HT1080 (cell line): ENCODE results near the gene DLX6. TPM values are rescaled to one million over a fixed set of nuclear protein-coding genes. Genes with fewer than 3 reads are reported as not detected.

Experiments used
- DNase-seq: peaks from one replicate; pipeline ENCODE4 v3.0.0-alpha.2; 2015; ENCODE audit warnings: low read depth
- total RNA-seq: library from RNA; depleted of rRNA; stranded (reverse); fragments of >200 nt; shearing (Covaris generic); gene quantifications from 2 replicates; pipeline ENCODE4 v1.2.3, GENCODE V29; 2014

Gene DLX6
- total RNA-seq, 1 experiment from 2014 or later = 0.45 TPM

DNA sequence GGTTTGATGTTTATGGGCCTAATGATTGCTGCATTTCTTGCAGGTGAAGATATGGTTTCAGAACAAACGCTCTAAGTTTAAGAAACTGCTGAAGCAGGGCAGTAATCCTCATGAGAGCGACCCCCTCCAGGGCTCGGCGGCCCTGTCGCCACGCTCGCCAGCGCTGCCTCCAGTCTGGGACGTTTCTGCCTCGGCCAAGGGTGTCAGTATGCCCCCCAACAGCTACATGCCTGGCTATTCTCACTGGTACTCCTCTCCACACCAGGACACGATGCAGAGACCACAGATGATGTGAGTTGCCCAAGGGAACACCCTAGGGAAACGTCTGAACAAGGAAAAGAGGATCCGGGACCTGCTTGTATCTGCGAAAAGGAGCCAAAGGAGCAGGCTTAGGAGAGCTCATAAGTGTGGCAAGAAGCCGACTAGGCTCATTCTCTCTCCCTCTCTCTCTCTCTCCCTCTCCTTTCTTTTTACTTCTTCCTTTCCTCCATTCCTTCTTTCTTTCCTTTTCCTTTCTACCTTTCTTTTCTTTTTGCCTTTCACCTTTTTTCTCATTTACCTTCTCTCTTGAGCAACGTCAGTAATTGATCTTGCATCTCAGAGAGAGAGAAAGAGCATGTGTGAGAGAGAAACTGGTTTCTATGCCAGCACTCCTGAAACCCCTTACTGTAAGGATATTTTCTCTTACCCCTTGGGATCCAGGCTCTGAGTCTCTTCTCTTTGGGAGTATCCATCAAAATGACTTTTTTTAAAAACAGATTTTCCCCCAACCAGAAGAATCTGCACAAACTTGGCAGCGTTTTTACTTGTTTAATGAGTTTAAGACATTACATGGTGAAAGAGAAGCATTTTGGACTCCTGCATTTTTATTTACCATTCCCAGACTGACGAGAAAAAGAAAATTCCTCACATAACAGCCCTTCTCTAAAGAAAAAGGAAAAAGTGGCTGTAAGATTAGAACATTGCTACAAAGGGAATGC, 4.7 kb downstream of the DLX6 start:
- DNase-seq = no peak

DNA sequence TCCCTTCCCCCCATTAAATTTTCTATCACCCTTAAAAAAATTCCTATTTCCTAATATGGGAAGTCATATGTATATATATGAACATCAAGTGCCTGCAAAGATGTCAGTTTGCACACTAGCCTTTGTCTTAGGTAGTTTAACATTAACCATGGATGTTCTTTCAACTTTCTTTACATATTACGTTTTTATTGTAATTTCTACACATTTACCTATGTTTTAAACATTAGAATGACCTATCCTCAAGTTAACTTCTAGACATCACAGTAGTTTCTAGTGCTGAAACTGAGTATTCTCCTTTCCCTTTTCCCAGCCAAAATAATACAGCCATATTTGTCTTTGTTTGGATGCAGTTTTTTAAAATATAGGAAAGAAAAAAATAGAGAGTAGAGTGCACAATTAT, 5.8 kb downstream of the DLX6 start:
- DNase-seq = no peak

DNA sequence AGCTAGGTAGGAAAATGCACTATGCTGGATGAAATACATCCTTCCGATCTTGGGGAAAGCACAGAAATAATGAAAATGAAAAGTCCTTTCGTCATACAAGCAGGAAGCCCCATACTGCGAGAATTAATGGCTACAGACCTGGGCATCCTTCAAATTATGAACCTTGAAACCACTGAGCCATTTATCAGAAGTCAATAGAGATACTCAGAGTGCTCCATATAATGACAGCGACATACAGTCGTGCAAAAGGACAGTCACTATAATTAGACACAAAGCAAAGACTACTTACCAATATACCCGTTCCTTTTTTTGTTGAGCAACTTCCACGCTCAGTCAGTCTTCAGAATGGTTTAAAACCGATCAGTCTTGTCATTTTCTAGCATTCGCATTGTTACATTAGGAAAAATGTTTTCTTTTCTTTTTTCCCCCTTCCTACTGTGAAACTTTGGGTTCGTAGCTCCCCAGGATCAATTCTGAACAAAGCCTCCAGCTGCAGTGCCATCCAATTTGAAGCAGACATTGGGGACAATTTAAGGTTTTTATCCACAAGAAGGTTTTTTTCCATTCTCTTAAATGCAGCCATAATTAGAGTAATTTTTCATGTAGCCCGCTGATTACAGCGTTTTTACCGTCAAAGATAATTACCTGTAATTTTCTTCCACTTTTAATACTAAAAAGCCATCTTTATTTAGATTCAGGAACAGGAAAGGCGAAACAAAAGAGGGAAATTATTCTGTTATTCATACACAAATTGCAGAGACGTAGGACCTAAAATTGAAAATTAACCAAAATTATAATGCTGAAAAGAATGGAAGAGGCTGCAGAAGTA, 6.4 kb downstream of the DLX6 start:
- DNase-seq = no peak

DNA sequence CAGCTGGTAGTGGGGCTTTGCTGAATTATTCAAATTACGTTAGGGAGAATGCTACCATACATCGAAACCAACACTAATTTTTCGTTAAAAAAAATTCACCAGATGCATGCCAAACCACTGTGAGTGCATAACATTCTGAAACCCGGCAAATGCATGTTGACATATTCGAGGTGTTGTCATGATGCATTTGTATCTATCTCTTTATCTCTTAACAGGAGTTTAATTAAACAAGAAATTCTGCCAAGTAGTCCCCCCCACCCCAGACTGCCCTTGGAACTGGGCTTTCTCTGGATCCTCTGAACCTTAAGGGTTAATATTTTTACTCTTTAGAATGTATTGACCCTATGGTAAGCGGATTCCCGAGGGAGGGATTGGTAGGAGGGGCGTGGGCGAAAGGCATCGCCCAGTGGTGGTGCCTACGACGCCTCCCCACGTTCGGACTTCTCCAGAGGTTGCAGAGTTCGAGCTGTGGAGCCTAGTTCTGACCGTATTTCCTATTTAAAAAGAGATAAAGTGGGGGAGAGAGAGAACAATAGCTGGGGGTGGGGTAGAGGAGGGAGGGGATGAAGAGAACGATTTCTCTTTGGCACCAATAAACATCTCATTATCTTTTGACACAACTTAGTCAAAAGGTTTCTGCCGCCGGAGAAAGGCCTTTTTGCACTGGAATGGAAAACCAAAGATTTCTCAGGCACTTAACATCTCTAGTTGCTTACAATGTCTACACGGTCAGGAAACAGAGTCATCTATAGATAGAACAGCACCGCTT, 7.2 kb downstream of the DLX6 start:
- no peak for DNase-seq

DNA sequence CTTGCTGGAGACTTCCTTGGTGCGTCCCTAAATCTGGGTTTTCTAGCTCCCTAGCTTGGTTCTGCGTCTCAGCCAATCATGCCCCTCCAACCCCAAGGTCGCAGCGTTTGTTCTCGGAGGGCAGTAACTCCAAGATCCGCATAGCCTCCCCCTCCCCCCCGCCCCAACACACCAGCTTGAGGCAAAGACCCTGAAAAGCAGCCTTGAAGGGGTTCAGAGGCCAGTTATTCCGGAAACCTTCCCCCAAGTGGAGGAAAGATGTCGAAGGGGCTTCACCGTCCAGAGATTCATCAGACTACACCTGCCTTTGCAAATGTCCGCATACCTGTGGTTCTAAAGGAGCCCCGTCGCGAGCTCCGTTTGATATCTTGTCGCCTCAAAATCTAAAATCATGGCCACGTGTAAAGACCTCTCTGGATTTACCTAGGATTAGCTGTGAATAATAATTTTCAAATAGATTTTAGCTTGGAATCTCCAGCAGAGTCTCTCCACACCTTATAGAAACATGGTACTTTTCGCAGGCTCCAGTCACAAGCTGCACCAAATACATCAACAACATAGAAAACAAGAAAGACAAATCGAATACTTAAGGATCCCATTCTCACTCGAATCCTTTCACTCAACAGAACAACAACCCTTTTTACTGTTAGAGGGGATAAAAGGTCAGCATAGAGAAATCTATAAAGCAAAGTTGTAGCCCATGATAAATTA, 7.9 kb downstream of the DLX6 start:
- DNase-seq = no peak

DNA sequence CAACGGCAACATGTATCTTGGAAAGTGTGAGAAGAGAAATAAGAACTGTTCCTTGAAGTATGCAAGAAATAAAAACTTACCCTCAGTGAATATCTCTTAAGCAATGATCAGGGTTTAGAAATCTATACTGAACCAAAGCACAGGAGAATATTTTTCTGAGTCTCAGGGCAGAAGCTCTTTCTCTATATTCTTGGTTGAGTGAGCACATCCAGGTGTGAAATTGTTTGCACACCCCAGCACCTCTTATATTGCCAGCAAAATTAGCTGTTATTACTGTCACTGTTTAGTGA, 8.4 kb downstream of the DLX6 start:
- DNase-seq = no peak

GRCh38 chr7:97014145-97014750, 8.9 kb downstream of the DLX6 start:
- no peak for DNase-seq

- DNase-seq = no peak
Observed at GRCh38 chr7:97015279-97015678, 9.9 kb downstream of the DLX6 start.

GRCh38 chr7:97015756-97016380, 10.5 kb downstream of the DLX6 start:
- DNase-seq = no peak

- peak; percentile 57 for DNase-seq
Observed at GRCh38 chr7:97016381-97017191, 11.2 kb downstream of the DLX6 start.

- peak; percentile 13 for DNase-seq
Observed at GRCh38 chr7:97017192-97018125, 12.1 kb downstream of the DLX6 start.

DNA sequence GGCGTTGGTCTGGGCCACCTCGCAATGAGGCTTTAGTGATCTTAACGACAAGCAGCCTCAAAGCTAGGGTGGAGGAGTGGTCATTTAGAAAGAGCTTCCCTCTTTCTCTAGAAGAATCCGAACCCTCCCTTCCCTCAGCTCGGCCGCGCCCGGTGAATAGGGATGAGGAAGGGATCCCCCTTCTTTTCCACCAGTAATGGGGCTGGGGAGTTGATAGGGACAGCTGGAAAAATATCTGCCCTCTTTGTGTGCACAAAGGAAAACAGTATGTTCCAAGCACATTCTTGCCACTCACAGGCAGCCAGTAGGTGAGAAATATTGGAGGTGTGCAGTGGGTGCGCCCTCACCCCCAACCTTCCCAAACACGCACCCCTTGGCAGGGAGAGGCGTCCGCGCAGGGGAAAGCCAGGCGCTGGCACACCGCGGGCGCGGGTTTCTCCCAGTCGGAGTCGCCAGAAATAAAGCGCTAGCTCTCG, 12.8 kb downstream of the DLX6 start:
- DNase-seq = no peak

DNA sequence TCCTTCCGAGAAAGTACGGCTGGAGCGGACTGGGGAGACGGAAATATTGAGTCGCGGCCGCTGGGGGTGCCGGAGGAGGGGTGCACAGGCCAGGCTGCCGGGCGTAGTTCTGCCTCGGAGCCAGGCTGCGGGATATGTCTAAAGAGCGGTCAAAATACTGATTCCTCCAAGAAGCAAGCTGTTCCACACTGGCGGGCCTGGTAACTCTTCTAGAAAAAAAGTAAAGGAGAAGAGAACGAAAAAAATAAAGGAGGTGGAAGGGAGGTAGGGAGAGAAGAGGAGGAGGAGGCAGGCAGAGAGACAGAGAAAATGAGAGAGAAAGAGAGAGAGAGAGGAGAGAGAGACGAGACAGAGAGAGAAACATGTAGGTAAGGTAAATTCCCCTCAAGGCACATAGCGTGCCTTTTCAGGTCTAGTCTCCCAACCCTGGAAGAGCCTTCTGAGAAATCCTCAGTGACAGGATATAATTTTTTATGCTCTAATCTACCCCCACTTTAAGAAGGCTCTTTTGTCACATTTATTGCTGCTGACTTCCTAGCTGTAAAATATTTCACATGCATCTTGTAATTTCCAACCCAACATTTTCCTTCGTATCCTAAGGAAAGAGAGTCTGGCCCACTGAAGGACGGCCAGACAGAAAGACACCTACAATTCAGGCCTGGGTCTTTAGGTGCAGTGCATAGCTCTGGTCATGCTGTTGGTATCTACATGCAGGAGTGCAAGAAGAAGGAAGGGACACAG, 13.6 kb downstream of the DLX6 start:
- no peak for DNase-seq

DNA sequence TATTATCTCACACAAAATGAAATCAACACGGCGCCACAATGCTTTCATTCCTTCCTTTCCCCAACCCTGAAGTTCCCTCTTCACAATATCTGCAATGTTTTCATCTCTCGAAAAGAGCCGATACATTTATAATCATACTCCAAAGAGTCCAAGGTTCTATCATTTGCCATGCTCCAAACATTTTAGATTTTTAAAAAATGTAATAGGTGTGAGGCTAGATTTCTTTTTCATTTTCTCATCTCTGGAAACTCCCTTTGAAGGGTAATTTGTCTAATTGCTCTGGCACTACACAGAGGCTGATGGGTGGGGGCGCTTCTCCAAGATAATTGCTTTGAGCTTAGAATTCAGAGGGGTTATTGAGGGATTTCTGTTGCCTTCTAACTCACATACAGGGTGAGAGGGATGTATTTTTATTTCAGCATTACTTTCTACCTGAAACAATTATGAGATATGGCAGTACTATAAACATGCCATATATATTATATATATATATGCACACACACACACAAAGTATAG, 14.4 kb downstream of the DLX6 start:
- DNase-seq = no peak

- no peak for DNase-seq
Observed at GRCh38 chr7:97020601-97020995, 15.2 kb downstream of the DLX6 start.

- DNase-seq = no peak
Observed at GRCh38 chr7:97020996-97021746, 15.8 kb downstream of the DLX6 start.
